A549 treated with GW870086 at 1 μM for 4 hours (cell line): ENCODE data around the gene FHL1. TPM values are rescaled to one million over a fixed set of nuclear protein-coding genes. Genes with fewer than 3 reads are reported as not detected.

Experiments
- total RNA-seq: library from RNA; stranded (reverse); fragments of 200-300 nt; extraction: Qiagen RNA extraction; gene quantifications from 5 replicates; pipeline ENCODE4 v1.2.3, GENCODE V29; 2022; ENCODE audit warnings: low read depth

Gene FHL1
- total RNA-seq, result 25.1 to 31.0 TPM (median 25.2 TPM) in 5 replicates

DNA sequence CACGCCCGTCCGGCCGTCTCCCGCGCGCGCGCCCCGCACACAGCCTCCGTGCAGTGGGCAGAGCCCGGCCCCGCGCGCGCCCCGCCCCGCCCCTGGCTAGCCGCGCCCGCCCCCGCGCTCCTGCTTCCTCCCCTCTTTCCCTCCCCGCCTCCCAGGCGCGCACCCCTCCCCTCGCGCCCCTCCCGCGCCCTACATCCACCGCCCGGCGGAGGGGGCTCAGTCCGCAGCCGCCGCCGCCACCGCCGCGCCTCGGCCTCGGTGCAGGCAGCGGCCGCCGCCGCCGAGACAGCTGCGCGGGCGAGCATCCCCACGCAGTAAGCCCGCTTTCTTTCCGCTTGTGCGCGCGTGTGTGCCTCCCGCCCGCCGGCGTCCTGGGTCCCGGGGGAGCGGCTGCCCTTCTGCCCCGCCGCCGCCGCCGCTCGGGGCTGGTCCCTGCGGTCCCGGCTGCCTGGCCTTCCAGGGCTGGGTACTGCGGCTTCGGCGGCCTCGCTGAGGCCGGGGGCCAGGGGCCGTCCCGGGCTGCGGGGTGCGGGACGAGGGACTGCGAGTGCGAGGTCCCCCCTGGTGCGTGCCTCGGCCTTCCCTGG, at the start of gene FHL1:
Gene FHL1, plus strand, starts transcription at position 219 of the 587 bp plus-strand sequence.

DNA sequence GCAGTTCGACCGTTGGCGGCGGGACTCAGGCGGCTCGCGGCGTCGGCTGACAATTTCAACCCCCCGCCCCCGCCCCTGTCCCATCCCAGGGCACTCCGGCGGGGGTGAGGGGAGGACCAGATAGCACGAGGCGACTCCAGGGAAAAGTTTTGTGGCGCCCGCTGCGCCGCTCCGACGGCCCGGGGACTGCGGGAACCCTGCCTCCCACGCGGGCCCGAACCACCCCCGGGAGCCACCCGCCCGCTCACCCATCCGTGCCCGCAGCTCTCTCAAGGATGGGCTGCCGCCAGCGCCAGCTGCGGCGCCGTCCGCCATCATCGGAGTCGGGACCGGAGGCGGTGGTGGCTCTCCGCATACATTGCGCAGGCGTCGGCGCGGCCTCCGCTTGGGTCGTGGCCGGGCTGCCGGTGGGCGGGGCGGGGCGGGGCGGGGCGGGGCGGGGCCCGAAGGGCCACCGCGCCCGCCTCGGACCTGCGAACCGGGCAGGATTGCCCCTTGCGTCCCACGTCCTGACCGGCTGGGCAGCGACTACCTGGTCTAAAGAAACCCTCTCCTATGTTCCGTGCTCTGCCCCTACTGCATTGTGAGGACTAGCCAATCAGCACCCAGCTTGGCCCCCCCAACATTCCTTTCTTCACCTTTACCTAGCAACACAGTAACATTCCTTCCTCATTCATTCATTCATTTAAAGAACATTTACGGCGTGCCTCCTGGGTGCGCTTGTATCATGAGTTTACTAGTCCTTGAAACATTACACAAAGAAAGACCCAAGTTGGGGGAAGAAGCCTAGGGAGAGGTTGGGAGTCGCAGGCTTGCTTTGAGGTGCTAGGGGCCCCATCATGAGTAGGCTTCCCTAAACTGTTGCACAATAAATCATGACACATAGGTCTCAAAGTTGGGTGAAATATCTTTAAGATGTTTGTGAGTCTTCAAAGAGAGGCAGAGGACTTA, 104.0 kb downstream of the FHL1 start, which contains the start of gene MAP7D3:
Gene MAP7D3, minus strand, starts transcription at position 360 of the 951 bp plus-strand sequence. Its CDS starts 42 bp downstream, at position 318.

Other genes starting within 250 kb of the FHL1 start
- 15.2 to 20.8 TPM (median 18.8 TPM) in 5 replicates for gene MMGT1, start 173.5 kb upstream of the FHL1 start, total RNA-seq
- gene SLC9A6, start 162.1 kb upstream of the FHL1 start, total RNA-seq, result 8.5 to 10.8 TPM (median 9.2 TPM) in 5 replicates
- 10.1 to 16.0 TPM (median 13.0 TPM) in 5 replicates for gene MAP7D3, start 103.9 kb downstream of the FHL1 start, total RNA-seq
- not detected in 5 replicates for gene ADGRG4, start 153.4 kb downstream of the FHL1 start, total RNA-seq